K562 (cell line): ENCODE measurements around the gene MRPL42. TPM values are rescaled to one million over a fixed set of nuclear protein-coding genes. Genes with fewer than 3 reads are reported as not detected.

Experiments used
- BRD4 ChIP-seq: fragments of 200-600 bp; sonication (generic); IDR thresholded peaks from 2 replicates; pipeline ENCODE4 v1.6.1; 2017; ENCODE audit warnings: inconsistent platforms
- E2F6 ChIP-seq, 2 experiments: IDR thresholded peaks; 2 replicates each; pipeline ENCODE4 v1.6.1; 2011; ENCODE audit warnings: borderline replicate concordance in 1 of 2, control low read depth in 1 of 2, low read depth in 1 of 2, low read length in 1 of 2, mild to moderate bottlenecking in 1 of 2, mixed read lengths in 1 of 2, moderate library complexity in 1 of 2; ENCODE audit not compliant: insufficient read depth in 1 of 2, insufficient read length in 1 of 2, poor library complexity in 1 of 2, severe bottlenecking in 1 of 2; ENCODE audit errors: extremely low read depth in 1 of 2
- NRF1 ChIP-seq, 2 experiments: fragments of 450-650 bp; IDR thresholded peaks in 1 of 2; conservative IDR thresholded peaks in 1 of 2; 2 replicates each; pipeline ENCODE4 v1.6.1; 2014; ENCODE audit warnings: mild to moderate bottlenecking in 2 of 2
- UBTF ChIP-seq, 2 experiments: IDR thresholded peaks; 2 replicates each; pipeline ENCODE4 v1.6.1; 2012; ENCODE audit warnings: improper control_type of control experiment in 2 of 2, low read depth in 2 of 2, low read length in 2 of 2, borderline replicate concordance in 1 of 2
- YY1 ChIP-seq, 3 experiments: IDR thresholded peaks; 2 replicates each; pipeline ENCODE4 v1.6.1; 2011; ENCODE audit warnings: low read length in 2 of 3, mild to moderate bottlenecking in 2 of 3, moderate library complexity in 2 of 3, borderline replicate concordance in 1 of 3, control low read depth in 1 of 3, low read depth in 1 of 3; ENCODE audit not compliant: insufficient read depth in 3 of 3, insufficient replicate concordance in 2 of 3, control insufficient read depth in 1 of 3, insufficient read length in 1 of 3; ENCODE audit errors: extremely low read depth in 1 of 3
- polyA plus RNA-seq, 8 experiments: library from polyadenylated mRNA; depleted of rRNA in 4 of 8; stranded (reverse) in 5 of 8; unstranded in 3 of 8; fragments of >200 nt; fragmentation: Nextera tagmentation in 2 of 8; fragmentation: Illumina TruSeq in 1 of 8; extraction: Ambion mirVana in 2 of 8; extraction: Trizol in 1 of 8; gene quantifications; 2 replicates each; pipeline versions ENCODE4 v1.2.1 to v1.2.3, GENCODE V29; 2011 to 2014; ENCODE audit warnings: inconsistent platforms in 1 of 8, missing spikeins in 1 of 8
- total RNA-seq, 7 experiments: library from RNA; depleted of rRNA in 6 of 7; stranded (reverse); fragments of >200 nt in 6 of 7; fragmentation: Illumina TruSeq in 2 of 7; extraction: Trizol in 2 of 7; gene quantifications; 2 replicates each; pipeline versions ENCODE4 v1.2.1 to v1.2.3, GENCODE V29; 2011 to 2021; ENCODE audit warnings: low replicate concordance in 1 of 7

The MRPL42 gene
- total and polyA plus RNA-seq, 9 of the 15 experiments (the other 6 are each of a cell fraction or from before 2014, with no cell fraction given): 104 to 806 (median 218) TPM

GRCh38 chr12:93441081-93441616, 26.2 kb upstream of the MRPL42 start (continued):
- TF ChIP-seq UBTF (IDR thresholded peaks at IDR 0.05; ENCODE audit: borderline replicate concordance in 1 of 2, low read depth in 2 of 2, low read length in 2 of 2): 0 out of 4 replicates have a peak, but pooled peaks of 1 of the 2 experiments have one; percentile 7
- 0 out of 2 replicates have a peak, but pooled peaks have one; percentile 67 for TF ChIP-seq BRD4
- TF ChIP-seq NRF1 (conservative IDR thresholded peaks at IDR 0.05 in 1 of 2, IDR thresholded peaks at IDR 0.05 in 1 of 2): peak; percentile 42 to 45; a peak in 2 of 4 replicates
- peak in 1 of 3 experiments; percentile 9 for TF ChIP-seq YY1 (IDR thresholded peaks at IDR 0.05; ENCODE audit: borderline replicate concordance in 1 of 3, control insufficient read depth in 1 of 3, extremely low read depth in 1 of 3, insufficient read depth in 3 of 3, insufficient read length in 1 of 3, insufficient replicate concordance in 2 of 3, low read depth in 1 of 3, low read length in 2 of 3)
- peak in 1 of 2 experiments; percentile 80 for TF ChIP-seq E2F6 (IDR thresholded peaks at IDR 0.05; ENCODE audit: borderline replicate concordance in 1 of 2, extremely low read depth in 1 of 2, insufficient read depth in 1 of 2, insufficient read length in 1 of 2, low read depth in 1 of 2, low read length in 1 of 2, poor library complexity in 1 of 2, severe bottlenecking in 1 of 2)
